ENCODE data around the gene DIP2A.

DIP2A gene

GRCh38 chr21:46538262-46538661 is 79.6 kb downstream of the DIP2A start:
- DNase-seq: no peak

DNA sequence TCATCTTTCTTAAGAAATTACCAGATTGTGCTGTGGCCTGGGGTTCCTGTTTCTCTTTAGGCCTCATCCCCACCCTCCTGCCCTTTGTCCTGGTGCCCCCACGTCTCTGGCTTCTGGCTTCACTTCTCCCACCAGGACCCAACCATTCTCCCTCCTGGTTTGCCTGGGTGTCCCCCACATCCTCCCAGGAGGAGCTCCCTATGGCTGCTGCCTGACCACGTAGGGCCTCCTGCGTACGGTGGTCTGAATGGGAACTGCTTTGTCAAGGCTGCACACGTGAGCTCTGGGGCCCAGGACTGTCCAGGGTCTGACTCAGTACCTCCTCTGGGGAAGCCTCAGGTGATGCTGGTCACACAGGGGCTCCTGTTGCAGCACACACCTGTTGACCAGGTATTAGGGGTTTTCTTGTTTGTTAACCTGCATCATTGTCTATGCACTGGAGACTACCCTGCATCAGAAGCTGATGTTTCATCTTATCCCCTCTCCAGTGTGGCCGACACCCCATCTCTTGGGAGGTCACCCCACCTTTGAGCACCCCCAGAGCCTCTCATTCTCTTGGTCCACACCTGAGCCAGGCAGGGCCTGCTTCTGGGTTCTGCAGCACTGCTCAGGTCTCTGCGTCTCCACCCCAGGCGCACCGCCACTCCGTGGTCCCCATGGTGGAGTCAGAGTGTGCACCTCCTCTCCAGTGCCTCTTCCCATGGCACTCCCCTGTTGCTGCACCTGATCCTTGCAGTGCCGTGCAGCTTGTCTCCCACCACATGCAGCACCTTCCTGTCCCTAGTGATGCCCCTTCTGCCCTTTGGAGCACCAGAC is 80.4 kb downstream of the DIP2A start:
- DNase-seq: no peak

GRCh38 chr21:46540087-46540710 is 81.5 kb downstream of the DIP2A start:
- no peak for DNase-seq

DNA sequence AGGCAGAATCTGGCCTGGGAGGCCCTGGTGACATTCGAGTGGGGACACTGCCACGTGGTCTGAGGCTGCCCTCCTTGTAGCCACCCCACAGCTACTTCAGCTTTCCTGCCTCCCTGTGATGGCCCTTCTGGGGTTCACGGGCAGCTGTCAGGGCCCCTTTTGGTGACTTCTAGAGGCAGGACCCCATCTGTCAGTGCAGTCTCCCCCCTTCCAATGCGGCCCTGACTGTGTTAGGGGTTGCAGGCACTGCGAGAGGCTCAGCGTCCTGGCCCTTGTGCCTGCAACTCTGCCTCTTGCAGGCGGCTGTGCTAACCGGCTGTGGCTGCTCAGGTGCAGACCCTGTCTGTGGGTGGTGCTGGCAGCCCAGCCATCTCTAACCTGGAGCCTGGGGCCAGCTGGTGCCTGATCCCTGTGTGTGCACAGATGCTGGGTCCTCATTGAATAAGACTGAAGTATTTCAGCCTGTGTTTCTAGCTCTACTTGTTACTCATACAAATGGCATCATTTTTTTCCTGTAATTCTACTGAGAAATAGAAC is 84.0 kb downstream of the DIP2A start:
- no peak for DNase-seq

GRCh38 chr21:46543306-46543705 is 84.6 kb downstream of the DIP2A start:
- DNase-seq: no peak

DNA sequence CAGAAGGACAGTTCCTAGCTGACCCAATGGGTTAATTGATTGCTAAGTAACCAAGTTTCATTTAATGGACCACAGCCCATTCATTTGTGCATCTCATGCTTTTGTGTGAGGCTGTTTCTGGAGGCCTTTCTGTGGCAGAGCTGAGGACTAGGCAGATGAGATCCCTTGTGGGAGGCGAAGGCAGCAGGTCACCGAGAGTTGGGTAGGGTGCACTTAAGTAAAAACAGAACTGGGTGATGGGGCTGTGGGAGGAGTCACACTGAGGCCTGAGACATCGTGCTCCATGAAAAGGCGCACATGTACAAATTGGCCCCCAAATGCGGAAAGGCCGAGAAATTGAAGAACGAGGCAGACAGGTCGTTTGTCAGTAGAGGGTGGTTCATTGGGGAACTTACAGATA is 85.3 kb downstream of the DIP2A start:
- no peak for DNase-seq

DNA sequence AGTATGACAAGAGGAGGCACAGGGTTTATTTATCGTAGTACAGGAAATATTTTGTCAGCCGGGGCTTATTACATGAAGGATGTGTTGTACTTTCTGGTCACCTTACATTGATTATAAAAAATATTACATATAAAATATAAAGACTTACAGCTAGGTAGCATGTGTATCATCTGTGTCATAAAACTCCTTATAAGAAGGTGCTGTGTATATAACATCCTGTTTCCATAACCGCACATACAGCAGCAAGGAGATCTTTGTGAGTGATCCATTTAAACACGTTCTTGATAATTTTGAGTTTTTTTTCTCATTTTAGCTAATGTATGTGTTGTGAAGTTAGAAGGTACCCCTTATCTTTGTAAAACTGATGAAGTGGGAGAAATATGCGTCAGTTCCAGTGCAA is 86.1 kb downstream of the DIP2A start:
- DNase-seq: no peak

- no peak for DNase-seq
Observed at GRCh38 chr21:46545363-46545762, 86.7 kb downstream of the DIP2A start.

- DNase-seq: no peak
Observed at GRCh38 chr21:46545911-46546310, 87.2 kb downstream of the DIP2A start.

GRCh38 chr21:46546799-46547198 is 88.1 kb downstream of the DIP2A start:
- no peak for DNase-seq

DNA sequence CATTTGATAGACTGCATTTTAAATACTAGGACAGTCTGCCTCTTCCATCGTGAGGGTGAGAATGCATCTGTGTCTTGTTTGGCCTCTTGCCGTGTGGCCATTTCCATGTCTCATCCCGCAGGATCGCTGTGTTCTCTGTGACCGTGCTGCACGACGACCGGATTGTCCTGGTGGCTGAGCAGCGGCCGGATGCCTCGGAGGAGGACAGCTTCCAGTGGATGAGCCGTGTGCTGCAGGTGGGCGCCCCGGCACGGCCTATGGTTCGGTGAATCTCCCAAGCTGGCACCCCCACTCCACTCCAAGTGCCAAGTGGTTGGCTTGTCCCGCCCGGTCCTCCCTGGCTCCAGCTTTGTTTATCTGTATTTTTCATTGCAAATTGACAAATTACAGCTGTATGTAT is 91.0 kb downstream of the DIP2A start:
- DNase-seq: no peak

GRCh38 chr21:46550116-46550941 is 91.6 kb downstream of the DIP2A start:
- peak; percentile 70 for DNase-seq

GRCh38 chr21:46551636-46552241 is 93.0 kb downstream of the DIP2A start:
- peak; percentile 57 for DNase-seq

- peak; percentile 30 for DNase-seq
Observed at GRCh38 chr21:46552274-46552673, 93.6 kb downstream of the DIP2A start.

DNA sequence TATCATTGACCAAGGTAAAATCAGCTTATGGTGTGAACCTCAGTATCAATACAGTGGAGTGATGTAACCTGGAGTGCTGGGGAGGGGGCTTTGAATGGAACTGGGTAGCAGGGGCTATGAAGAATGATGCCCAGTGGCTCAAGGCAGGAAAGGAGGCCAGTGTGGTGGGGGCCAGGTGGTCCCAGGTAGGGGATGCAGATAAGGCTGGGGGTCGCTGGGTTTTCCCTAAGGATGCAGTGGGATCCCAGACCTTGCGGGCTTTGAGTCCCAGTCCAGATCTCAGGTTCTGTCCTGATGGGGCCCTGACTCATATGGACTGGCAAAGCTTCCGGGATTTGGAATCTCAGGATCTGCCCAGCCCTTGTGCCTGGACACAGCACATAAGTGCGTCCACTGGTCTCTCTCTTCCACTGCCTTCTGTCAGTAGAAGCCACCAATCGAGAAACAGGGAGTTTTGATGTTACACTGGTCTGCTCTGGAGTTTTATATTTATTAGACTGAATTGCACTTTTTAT is 94.2 kb downstream of the DIP2A start:
- DNase-seq: no peak

- DNase-seq: no peak
Observed at GRCh38 chr21:46553993-46554392, 95.3 kb downstream of the DIP2A start.

- DNase-seq: no peak
Observed at GRCh38 chr21:46554431-46555224, 95.9 kb downstream of the DIP2A start.

DNA sequence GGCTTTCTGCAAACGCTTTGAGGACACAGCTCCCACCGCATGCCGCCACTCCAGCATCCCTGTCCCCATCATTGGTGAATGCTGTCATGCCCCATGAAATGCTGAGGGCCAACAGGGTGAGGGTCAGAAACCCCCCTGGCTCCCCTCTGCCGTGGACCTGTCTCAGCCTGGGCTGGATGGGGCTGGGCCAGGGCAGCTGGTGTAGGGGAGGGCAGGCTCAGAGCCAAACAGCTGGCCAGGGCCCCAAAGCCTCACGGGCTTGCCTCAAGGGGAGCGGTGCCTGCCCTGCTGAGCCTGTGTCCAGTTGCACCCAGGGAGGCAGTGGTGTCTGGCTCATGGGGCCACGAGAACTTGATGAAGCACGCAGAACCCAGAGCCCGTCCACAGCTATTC is 96.5 kb downstream of the DIP2A start:
- DNase-seq: no peak

GRCh38 chr21:46555678-46556077 is 97.0 kb downstream of the DIP2A start:
- no peak for DNase-seq

GRCh38 chr21:46556802-46557201 is 98.1 kb downstream of the DIP2A start:
- no peak for DNase-seq

- DNase-seq: no peak
Observed at GRCh38 chr21:46557469-46557868, 98.8 kb downstream of the DIP2A start.

- DNase-seq: no peak
Observed at GRCh38 chr21:46557919-46558392, 99.3 kb downstream of the DIP2A start.
